Activated CD4-positive, alpha-beta memory T cell treated with anti-CD3 and anti-CD28 coated beads, Interleukin-2, amount 10 ng/mL, durations not matched to agents 7 days and 5 days (primary cell): ENCODE results near the gene WBP2NL. TPM values are rescaled to one million over a fixed set of nuclear protein-coding genes. Genes with fewer than 3 reads are reported as not detected.

Experiments
- CTCF ChIA-PET: fragments of 350-600 bp; sonication (Branson Sonifier 250); formaldehyde crosslinking; loops from one replicate; lab custom pipeline; 2021; ENCODE audit warnings: antibody characterized with exemption, inconsistent platforms; lab: Charles Lee
- POLR2A ChIA-PET: fragments of 350-600 bp; sonication (Branson Sonifier 250); formaldehyde crosslinking; loops from one replicate; lab custom pipeline; 2021; ENCODE audit warnings: antibody characterized with exemption; lab: Charles Lee
- DNase-seq: peaks from one replicate; pipeline ENCODE4 v3.0.0-alpha.2; 2020
- H3K27ac Mint-ChIP-seq: one replicate; pipeline ENCODE4 v1.8.0; 2021; ENCODE audit warnings: mild to moderate bottlenecking, mixed read lengths
- H3K27me3 Mint-ChIP-seq: one replicate; pipeline ENCODE4 v1.8.0; 2021; ENCODE audit warnings: mixed read lengths
- H3K36me3 Mint-ChIP-seq: one replicate; pipeline ENCODE4 v1.8.0; 2021; ENCODE audit warnings: low read depth, mixed read lengths
- H3K4me1 Mint-ChIP-seq: one replicate; pipeline ENCODE4 v1.8.0; 2021; ENCODE audit warnings: mixed read lengths
- H3K4me3 Mint-ChIP-seq: one replicate; pipeline ENCODE4 v1.8.0; 2021; ENCODE audit warnings: mild to moderate bottlenecking, mixed read lengths
- H3K9me3 Mint-ChIP-seq: one replicate; pipeline ENCODE4 v1.8.0; 2021; ENCODE audit warnings: mixed read lengths
- total RNA-seq, 2 experiments: library from RNA; stranded (reverse); gene quantifications; one replicate each; pipeline ENCODE4 v1.2.3, GENCODE V29; 2021

The WBP2NL gene
- total RNA-seq, 2 experiments from 2014 or later = 2.0 to 2.3 TPM

DNA sequence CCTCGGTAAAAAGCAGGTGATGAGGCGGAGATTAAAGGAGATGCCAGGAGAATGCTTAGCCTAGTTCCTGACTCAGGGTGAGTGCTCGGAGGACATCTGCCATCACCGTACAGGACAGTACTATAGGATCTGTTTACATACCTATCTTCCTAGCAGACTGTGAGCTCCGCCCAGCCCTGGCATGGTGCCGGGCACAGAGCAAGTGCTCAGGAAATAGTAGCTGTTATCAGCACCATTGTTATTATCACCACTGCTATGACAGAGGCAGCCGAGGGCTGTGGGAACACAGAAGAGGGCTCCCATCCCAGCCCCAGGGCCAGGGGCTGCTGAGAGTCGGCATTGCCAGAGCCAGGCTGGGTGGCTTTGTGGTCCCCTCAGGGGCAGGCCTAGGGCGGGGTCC lies 30.0 kb upstream of the WBP2NL start:
- H3K36me3 Mint-ChIP-seq = no peaks in the 10 kb centered on the region
- no peak overlapping the region for H3K4me3 Mint-ChIP-seq
- CTCF ChIA-PET = interaction anchor here (0.7 to 3.8 kb wide), 7 partner anchors 22 to 476 kb away, joined by 3 to 23 read pairs (median 4); partner anchors contain the start of genes CENPM, NDUFA6 and SMDT1
- no peak overlapping the region for H3K27ac Mint-ChIP-seq
- peaks cover 7% of the 10 kb centered on the region for H3K27me3 Mint-ChIP-seq
- DNase-seq = no peak
- H3K9me3 Mint-ChIP-seq = no peaks in the 10 kb centered on the region
- H3K4me1 Mint-ChIP-seq = peaks cover 6% of the 10 kb centered on the region
- POLR2A ChIA-PET = interaction anchor here (0.6 to 3.0 kb wide), 3 partner anchors 101 to 122 kb away, joined by 3 to 16 read pairs (median 6); partner anchors contain the start of gene NDUFA6

DNA sequence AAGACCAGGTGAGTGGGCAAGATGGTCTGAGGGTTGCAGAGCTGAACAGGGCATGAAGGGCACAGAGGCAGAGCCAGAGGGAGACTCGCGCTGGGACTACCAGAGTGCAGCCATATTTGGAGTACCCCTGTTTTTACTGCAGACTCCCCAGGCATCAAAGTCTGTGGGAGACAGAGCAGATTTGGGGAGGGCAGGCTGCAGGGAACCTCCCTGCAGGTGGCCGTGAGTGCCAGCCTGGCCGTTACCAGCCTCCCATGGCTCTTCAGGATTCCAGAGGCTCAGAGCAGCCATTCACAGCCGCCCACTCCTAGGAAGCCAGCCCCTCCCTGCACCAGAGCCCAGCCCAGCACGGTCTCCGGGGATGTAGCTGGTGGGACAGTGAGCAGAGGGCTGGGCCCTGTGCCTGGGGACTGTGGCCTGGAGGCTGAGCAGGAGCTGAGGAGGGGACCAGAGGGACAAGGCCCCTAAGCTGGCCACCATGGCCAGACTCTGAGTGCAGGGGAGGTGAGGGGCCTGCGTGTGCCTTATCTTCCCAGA lies 29.4 kb upstream of the WBP2NL start, which contains the start of gene SEPTIN3:
Gene SEPTIN3 (plus strand): TSS at position 334 of the 537 bp plus-strand sequence. CDS start 2,050 bp downstream, outside the sequence.
- DNase-seq = no peak
- Mint-ChIP-seq H3K4me1 (peaks cover 6% of the 10 kb centered on the region), H3K36me3 (no peaks in the 10 kb centered on the region), H3K27ac (no peak within 1 kb of the TSS), H3K4me3 (no peak within 1 kb of the TSS), H3K9me3 (no peaks in the 10 kb centered on the region), H3K27me3 (peaks cover 9% of the 10 kb centered on the region)
- ChIA-PET CTCF (interaction anchor here (1.8 to 3.8 kb wide), 2 partner anchors 121 to 144 kb away, joined by 5 to 23 read pairs; partner anchors contain the start of gene NDUFA6), POLR2A (interaction anchor here (0.6 kb wide), 1 partner anchor 121 kb away, joined by 3 read pairs; the partner anchor contains the start of gene NDUFA6)

DNA sequence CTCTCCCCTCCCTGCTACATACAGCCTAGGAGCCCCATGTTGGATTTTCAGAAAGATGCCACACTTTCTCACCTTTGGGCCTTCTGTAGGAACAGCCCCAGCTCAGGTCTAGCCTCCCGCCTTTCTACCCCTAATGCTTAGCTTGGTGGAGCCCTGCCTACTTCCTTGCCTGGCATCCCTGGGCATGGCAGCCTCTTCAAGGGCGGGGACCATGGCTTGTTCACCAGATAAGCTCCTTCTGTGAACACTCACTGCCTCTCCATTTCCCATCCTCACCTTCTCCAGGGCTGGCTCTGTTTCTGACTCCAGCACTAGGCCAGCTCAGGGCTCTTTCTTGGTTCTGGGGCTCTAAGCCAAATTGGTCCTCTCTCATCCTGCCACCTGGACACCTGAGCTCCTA lies 28.0 kb upstream of the WBP2NL start:
- H3K4me1 Mint-ChIP-seq = peaks cover 15% of the 10 kb centered on the region
- CTCF ChIA-PET = no interaction called here
- POLR2A ChIA-PET = interaction anchor here (1.0 kb wide), 1 partner anchor 120 kb away, joined by 6 read pairs; the partner anchor contains the start of gene NDUFA6
- H3K27ac Mint-ChIP-seq = no peak overlapping the region
- H3K27me3 Mint-ChIP-seq = peaks cover 19% of the 10 kb centered on the region
- DNase-seq = no peak
- no peak overlapping the region for H3K4me3 Mint-ChIP-seq
- no peaks in the 10 kb centered on the region for H3K36me3 Mint-ChIP-seq
- H3K9me3 Mint-ChIP-seq = no peaks in the 10 kb centered on the region

DNA sequence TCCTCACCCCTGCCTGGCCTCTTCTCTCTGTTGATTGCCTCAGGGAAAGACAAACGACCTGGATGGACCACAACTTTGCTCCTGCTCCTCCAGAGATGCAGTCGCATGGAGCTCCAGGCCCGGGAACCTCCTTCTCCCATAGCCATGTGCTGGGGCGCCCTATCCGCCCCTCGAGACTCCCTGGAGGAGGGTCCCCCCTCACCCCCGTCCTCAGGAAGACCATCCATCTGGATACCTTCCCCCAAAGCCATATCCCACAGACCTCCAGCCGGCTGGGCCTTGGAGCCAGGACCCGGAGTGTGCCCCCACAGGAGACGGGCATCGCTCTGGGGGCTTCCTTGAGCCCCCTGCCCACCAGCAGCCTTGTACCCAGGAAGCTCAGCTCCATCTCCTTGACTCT lies 27.2 kb upstream of the WBP2NL start:
- H3K9me3 Mint-ChIP-seq = no peaks in the 10 kb centered on the region
- no peak for DNase-seq
- ChIA-PET CTCF (no interaction called here), POLR2A (no interaction called here)
- peaks cover 22% of the 10 kb centered on the region for H3K4me1 Mint-ChIP-seq
- no peak overlapping the region for H3K4me3 Mint-ChIP-seq
- H3K36me3 Mint-ChIP-seq = no peaks in the 10 kb centered on the region
- H3K27ac Mint-ChIP-seq = no peak overlapping the region
- peaks cover 27% of the 10 kb centered on the region for H3K27me3 Mint-ChIP-seq

DNA sequence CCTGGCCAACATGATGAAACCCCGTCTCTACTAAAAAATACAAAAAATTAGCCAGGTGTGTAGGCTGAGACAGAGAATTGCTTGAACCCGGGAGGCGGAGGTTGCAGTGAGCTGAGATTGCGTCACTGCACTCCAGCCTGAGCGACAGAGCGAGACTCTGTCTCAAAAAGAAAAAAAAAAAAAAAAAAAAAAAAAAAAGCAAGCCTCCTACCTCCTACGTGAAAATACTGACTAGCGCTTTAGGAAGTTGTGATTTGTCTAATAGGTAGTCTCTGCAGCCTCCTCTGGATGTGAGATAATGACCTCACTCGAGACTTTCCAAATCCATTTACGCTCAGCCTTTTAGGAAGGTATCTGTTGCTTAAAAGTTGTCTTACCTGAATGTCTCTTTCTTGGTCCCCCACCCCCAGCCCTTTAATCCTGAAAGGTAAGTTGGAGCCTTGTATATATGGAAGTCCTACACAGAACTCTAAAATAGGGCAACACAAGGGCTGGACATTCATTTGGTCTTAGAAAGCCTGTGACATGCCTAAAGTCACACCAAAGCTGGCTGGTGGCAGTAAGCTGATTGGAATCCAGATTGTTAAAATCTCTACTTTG lies 23.8 kb upstream of the WBP2NL start:
- no peaks in the 10 kb centered on the region for H3K9me3 Mint-ChIP-seq
- no peak overlapping the region for H3K27ac Mint-ChIP-seq
- CTCF ChIA-PET = interaction anchor here (0.6 kb wide), 1 partner anchor 88 kb away, joined by 3 read pairs; no protein-coding TSS in a partner anchor
- no peak for DNase-seq
- POLR2A ChIA-PET = interaction anchor here (1.1 kb wide), 1 partner anchor 104 kb away, joined by 3 read pairs; the partner anchor contains the start of gene SMDT1
- H3K4me1 Mint-ChIP-seq = peaks cover 23% of the 10 kb centered on the region
- H3K4me3 Mint-ChIP-seq = no peak overlapping the region
- peaks cover 49% of the 10 kb centered on the region for H3K27me3 Mint-ChIP-seq
- no peaks in the 10 kb centered on the region for H3K36me3 Mint-ChIP-seq

DNA sequence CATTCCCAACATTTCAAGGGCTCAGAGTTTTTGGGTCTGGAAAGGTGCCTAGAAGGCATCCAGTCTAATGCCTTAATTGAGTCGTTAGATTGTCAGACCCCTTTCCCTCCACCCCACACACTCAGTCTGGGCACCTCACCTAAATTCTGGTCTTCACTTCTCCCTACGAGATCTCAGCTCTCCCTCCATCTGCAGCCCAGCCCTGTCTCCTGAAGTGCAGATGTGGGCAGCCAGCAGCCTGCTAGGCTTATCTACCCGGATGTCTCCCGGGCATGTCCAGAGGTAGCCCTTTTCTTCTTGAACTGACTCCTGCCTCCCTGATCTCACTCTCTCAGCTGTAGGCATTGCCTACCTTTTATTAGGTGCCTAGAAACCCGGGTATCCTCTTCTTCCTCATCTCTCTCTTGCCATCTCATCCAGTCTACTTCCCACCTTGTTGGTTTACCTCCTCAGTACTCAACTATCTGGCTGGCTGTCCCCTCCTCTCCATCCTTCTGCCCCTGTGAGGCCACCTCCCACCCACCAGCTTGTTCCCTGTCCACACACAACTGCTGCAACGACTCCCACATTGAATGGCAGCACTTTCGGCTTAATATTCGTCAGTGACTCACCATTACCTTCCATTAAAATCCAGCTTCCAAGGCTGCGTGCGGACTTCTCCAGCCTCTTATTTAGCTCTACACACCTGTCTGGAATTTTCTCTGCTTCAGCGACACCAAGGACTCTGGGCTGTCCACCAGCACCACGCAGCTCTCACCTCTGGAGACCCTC lies 23.1 kb upstream of the WBP2NL start:
- no peak overlapping the region for H3K27ac Mint-ChIP-seq
- POLR2A ChIA-PET = interaction anchor here (1.1 kb wide), 1 partner anchor 103 kb away, joined by 3 read pairs; the partner anchor contains the start of gene SMDT1
- peaks cover 23% of the 10 kb centered on the region for H3K4me1 Mint-ChIP-seq

DNA sequence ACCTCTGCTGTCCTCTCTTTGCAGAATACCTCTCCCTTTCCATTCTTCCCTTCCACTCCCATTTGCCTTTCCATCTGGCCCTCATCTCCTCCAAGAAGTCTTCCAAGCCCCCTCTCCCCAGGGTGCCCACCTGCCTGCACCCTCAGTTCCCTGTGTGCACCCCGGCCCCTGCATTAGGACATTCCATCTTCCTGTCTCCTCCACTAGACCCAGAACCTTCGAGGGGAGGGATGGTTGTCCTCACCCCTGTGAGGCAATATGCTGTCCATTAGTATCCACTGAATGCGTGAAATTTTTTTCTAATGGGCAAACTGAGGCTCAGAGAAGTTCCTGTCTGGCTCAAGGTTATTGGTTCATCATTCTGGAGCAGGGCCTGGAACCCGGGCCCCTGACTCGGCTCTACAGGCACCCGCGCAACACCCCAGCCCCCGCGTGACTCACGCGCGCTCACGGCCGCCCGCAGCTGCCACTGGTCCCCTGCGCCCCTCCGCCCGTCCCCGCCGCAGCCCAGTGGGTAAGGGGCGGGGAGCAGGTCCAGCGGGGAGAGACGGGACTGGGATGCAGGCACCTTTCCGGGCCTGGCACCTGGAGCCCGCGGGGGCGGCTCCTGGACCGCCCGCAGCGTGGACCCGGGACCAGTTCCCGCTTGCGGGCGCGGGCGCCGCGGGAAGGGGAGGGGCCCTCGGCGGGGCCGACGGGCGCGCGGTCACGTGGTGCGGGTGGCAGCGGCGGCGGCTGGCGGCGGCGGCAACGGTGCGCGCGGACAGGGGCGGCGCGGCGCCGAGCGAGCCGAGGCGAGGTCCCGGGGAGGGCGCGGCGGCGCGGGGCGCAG lies 22.3 kb upstream of the WBP2NL start:
- Mint-ChIP-seq H3K4me1 (peaks cover 23% of the 10 kb centered on the region), H3K27me3 (peaks cover 47% of the 10 kb centered on the region), H3K36me3 (no peaks in the 10 kb centered on the region), H3K27ac (no peak overlapping the region), H3K9me3 (no peaks in the 10 kb centered on the region), H3K4me3 (peak overlapping the region; percentile 60)
- DNase-seq = peak; percentile 67
- ChIA-PET POLR2A (no interaction called here), CTCF (no interaction called here)

More for the DNA sequence above, 23.1 kb upstream of the WBP2NL start:
- Mint-ChIP-seq H3K9me3 (no peaks in the 10 kb centered on the region), H3K36me3 (no peaks in the 10 kb centered on the region), H3K27me3 (peaks cover 49% of the 10 kb centered on the region), H3K4me3 (peak overlapping the region; percentile 60)
- DNase-seq = no peak
- CTCF ChIA-PET = no interaction called here

DNA sequence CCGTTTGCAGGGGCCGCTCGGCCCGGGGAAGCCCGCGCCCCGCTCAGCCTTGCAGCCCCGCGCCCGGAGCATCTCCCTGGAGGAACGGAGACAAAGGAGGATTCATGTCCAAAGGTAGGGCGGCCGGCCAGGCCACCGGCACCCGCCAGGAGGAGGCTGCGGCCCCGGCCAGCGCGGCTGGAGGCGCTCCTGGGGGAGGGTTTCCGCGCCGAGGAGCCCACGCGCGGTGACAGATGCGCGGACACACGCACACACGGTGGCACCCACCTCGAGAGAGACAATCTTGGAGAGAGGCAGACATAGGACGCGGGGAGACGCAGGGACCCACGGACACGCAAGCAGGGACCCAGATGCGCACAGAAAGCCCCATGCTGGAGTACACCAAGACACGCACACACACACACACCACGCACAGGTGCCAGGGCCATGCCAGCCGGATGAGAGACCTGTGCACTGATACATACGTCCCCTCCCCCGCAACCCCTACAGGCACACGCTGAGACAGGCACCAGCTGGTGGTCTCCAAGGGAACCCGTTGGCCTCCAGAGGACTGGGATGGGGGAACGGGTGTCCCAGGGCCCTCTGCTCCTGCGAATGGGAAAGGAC lies 21.5 kb upstream of the WBP2NL start:
- Mint-ChIP-seq H3K9me3 (no peaks in the 10 kb centered on the region), H3K4me3 (peak overlapping the region; percentile 47), H3K36me3 (no peaks in the 10 kb centered on the region), H3K27me3 (peaks cover 47% of the 10 kb centered on the region), H3K27ac (no peak overlapping the region), H3K4me1 (peaks cover 23% of the 10 kb centered on the region)
- POLR2A ChIA-PET = interaction anchor here (0.8 kb wide), 1 partner anchor 113 kb away, joined by 3 read pairs; the partner anchor contains the start of gene NDUFA6
- no peak for DNase-seq
- CTCF ChIA-PET = no interaction called here

DNA sequence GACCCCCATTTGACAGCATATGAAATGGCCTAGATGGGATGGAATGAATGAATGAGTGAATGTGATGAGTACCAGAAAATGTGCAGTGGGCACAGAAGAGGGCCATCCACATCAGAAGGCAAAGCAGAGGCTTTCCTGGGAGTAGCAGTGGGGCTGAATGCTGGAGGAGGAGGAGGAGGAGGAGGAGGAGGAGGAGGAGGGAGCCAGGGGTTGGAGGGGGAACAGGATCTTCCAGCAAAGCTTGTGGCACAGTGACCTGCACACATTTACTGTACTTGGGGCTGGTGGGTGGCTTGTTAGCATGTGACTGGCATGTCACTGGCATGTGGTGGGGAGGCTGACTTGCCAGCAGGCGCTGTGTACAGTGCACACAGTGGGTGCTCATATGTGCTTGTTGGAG lies 19.9 kb upstream of the WBP2NL start:
- Mint-ChIP-seq H3K4me1 (peaks cover 23% of the 10 kb centered on the region), H3K36me3 (no peaks in the 10 kb centered on the region), H3K4me3 (no peak overlapping the region), H3K9me3 (no peaks in the 10 kb centered on the region), H3K27me3 (peaks cover 41% of the 10 kb centered on the region), H3K27ac (no peak overlapping the region)
- POLR2A ChIA-PET = no interaction called here
- DNase-seq = no peak
- CTCF ChIA-PET = no interaction called here

DNA sequence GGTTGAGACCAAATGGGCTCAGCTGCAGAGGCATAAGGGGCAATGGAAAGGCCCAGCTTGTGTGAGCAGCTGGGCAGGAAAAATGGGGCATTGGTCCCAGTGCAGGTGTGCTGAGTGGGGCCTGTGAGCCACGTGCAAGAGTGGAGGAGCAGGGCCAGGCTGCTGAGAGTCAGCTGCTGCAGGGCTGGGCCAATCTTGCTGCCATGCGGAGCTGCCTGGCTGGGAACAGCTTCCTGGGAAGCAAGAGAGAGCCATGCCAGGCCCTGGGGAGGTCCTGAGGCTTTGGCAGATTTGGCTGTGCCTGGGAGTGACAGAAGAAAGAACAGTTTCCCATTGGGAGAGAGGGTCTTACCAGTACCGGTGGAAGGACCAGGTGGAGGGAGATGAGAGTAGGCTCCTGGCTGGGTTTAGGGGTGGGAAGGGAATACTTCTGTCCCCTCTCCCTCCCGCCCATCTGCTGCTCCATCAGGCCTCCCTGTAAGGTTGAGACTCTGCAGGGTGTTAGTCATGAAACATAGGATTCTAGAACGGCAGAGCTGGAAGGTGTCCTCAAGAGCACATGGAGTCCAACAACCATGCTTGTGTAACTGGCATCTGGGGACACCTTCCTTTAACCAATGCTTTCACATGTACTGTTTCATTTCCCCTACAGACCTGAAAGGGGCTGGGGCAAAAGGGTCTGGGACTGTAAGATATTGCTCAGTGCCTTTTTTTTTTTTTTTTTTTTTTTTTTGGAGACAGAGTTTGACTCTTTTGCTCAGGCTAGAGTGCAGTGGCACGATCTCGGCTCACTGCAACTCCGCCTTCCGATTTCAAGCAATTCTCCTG lies 19.0 kb upstream of the WBP2NL start:
- ChIA-PET CTCF (interaction anchor here (0.6 kb wide), 1 partner anchor 23 kb away, joined by 3 read pairs; no protein-coding TSS in a partner anchor), POLR2A (no interaction called here)
- H3K4me1 Mint-ChIP-seq = peaks cover 22% of the 10 kb centered on the region
- no peaks in the 10 kb centered on the region for H3K36me3 Mint-ChIP-seq
- H3K27ac Mint-ChIP-seq = no peak overlapping the region
- H3K27me3 Mint-ChIP-seq = peaks cover 40% of the 10 kb centered on the region
- no peak for DNase-seq
- H3K9me3 Mint-ChIP-seq = no peaks in the 10 kb centered on the region
- no peak overlapping the region for H3K4me3 Mint-ChIP-seq

DNA sequence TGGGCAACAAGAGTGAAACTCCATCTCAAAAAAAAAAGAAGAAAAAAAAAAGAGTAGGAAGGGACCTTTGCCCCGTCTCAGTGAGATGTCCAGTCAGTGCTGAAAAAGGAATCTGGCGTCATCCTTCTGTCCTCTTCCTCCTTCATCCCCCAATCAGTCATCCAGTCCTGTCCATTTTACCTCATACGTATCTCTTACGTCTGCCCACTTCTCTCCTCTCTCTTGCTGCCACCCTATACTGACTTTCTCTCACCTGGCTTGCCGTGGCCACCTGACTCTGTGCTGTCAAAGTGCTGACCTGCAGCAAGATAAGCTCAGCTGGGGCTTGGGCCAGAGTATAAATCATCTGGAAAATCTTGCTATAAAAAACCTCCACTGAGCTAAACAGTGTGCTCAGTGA lies 15.7 kb upstream of the WBP2NL start:
- peaks cover 15% of the 10 kb centered on the region for H3K27me3 Mint-ChIP-seq
- ChIA-PET POLR2A (interaction anchor here (1.7 kb wide), 1 partner anchor 36 kb away, joined by 4 read pairs; the partner anchor contains the start of gene CENPM), CTCF (interaction anchor here (1.1 kb wide), 1 partner anchor 108 kb away, joined by 3 read pairs; no protein-coding TSS in a partner anchor)
- H3K36me3 Mint-ChIP-seq = no peaks in the 10 kb centered on the region
- no peak overlapping the region for H3K4me3 Mint-ChIP-seq
- H3K9me3 Mint-ChIP-seq = no peaks in the 10 kb centered on the region
- no peak overlapping the region for H3K27ac Mint-ChIP-seq
- no peak for DNase-seq
- no peaks in the 10 kb centered on the region for H3K4me1 Mint-ChIP-seq
